ENCODE data around the gene ITM2B.
"Not testable (repeated sequence)": the region's sequence is repeated elsewhere in the genome, so short reads cannot be mapped to it uniquely, and the experiment has no call there.

ITM2B gene

DNA sequence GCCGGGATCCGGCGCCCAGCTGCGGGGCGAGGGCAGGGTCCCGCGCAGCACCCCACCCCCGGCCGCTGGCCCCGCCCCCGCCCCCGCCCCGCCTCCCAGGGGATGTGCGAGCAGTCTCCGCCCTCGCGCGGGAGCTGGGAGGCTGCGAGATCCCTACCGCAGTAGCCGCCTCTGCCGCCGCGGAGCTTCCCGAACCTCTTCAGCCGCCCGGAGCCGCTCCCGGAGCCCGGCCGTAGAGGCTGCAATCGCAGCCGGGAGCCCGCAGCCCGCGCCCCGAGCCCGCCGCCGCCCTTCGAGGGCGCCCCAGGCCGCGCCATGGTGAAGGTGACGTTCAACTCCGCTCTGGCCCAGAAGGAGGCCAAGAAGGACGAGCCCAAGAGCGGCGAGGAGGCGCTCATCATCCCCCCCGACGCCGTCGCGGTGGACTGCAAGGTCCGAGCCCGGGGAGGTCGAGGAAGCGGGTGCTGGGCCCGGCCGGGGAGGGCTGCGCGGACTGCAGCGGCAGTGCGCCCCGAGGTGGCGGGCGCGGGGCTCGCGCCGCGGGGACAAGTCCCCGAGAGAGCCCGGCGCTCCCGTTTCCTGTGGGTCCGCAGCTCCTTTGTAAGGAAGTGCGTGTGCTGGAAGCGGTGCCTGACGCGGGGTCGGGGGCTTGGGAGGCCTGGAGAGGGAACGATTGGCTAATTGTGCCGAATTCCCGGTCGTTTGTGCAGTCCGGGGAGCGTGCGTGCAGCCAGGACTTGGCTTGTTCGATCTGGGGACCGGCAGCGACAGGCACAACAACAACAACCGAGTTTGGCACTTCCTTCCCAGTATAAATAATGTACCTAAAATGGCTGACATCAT, at the start of gene ITM2B:
ITM2B (plus strand) TSS at position 161 of the 843 bp plus-strand sequence; CDS start at position 316, 155 bp downstream.
- FAIRE-seq: no peak
- DNase-seq (ENCODE audit: low spot score): peak; percentile 55

DNA sequence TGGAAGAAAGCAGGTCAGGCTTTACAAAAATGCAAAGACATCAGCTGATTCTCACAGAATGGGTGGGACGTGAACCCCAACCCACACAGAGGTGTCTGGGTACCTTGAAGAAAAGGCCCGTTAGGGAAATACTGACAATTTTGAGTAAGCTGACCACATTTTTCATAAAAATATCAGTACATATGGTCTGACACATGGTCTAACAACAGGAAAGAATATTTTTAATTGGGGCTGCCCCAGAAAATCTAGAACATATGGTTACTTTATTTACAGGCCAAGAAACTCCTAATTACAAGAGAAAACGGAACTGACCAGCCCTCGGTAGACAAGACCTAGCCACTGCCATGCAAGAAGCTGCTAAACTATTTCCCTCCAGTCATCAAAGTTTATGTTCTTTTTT, 48.7 kb upstream of the ITM2B start:
- FAIRE-seq (no peak), DNase-seq (ENCODE audit: low spot score) (no peak)

DNA sequence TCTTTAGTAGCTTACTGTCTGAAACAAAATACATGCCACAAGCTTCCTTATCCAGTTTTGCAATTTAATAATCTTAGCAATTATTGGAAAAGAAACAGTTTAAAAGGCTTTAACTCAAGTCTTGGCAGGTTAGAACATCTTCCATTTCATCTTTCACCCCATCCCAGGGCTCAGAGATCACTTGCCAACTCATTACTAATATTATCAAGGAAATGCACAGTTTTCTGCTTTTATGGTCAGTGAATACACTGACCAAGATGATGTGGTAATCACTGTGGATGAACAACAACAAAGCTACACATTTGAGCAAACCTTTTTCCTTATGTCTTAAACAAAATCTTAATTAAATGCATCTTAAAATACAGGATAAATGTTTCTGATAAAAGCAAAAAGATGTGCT, 48.0 kb upstream of the ITM2B start:
- no peak for FAIRE-seq
- no peak for DNase-seq (ENCODE audit: low spot score)

DNA sequence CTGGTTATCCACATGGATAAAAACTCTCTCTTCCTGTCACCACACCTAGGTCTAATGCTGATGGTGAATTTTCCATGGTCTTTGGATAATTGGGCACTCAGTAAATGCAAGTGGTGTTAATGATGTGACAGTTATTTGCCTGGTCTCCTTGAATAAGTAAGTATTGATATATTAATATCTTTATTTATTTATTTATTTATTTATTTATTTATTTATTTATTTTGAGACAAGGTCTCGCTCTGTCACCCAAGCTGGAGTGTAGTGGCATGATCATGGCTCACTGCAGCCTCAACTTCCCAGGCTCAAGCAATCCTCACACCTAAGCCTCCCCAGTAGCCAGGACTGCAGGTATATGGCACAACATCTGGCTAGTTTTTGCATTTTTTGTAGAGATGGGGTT, 46.3 kb upstream of the ITM2B start:
- DNase-seq (ENCODE audit: low spot score) (no peak), FAIRE-seq (no peak)

DNA sequence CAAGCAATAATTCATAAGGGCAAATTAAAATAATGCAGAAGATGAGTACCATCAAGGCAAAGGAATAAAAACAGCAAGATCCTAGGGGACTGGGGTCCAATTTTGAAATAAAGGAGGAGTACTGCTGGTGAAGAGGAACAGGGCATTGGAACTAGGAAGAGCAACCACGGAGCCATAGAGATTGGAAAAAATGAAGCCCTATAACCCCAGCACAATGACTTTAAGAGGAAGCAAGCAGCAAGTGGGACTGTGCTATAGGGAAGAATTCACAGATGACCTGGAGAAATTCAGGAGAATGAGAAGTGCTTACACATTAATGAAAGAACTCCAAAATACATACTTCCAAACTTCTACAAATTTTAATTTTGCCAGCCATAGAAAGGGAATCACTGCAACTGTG, 44.9 kb upstream of the ITM2B start:
- FAIRE-seq (no peak), DNase-seq (ENCODE audit: low spot score) (no peak)

DNA sequence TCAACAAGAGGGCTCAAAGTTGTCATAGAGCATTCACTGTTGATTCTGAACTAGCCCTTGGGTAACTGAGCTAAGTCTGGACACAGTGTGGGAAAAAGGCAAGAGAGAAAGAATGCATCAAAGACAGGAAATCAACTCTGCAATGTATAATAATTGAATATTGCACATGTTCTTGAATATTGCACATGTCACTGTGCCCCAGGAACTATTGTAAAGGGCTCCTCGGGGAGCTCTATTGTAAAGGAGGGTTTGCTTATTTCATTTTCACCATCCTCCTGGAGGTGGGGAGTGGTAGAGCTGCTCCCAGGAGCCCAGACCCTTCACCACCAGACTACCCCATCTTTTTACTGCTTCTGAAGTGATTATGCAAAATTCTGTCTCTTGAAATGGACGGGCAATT, 44.4 kb upstream of the ITM2B start:
- FAIRE-seq (no peak), DNase-seq (ENCODE audit: low spot score) (no peak)

DNA sequence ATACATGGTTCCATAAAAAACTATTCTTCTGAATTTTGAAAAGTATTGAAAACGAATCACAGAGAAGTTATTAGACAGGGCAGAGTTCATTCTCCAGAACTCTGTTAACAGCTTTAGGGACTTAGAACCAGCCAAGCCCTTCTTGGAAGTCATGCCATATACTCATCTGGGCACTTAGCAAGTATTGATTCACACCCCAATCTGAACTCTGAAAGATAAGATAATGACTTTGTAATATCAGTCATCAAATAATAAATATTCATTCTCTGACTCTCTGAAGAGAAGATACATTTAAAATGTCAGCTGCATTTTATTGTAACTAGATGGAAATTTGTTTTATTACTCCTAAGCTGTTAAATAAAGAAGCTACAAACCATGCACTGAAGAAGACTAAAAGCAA, 43.8 kb upstream of the ITM2B start:
- FAIRE-seq (no peak), DNase-seq (ENCODE audit: low spot score) (no peak)

DNA sequence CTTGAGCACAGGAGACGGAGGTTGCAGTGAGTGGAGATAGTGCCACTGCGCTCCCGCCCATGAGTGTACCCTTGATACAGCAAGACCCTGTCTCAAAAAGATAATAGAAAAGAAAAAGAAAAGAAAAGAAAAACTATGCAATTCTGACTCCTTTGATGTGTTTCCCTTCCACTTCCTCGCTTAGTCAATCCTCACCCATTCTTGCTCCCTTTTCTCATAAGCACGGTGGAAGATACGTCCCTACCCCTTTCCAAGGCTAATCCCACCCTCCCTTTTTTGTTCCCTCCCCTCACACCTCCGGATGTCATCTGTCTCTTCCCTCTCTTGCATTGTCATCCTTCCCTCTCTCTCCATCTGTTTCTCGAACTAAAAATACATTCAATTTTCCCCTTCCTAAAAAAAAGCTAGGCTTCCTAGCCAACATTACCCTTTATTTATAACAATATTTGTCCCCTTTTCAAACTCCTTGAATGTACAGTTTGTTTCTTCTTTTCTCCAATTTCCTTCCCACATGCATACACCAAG, 40.5 kb upstream of the ITM2B start:
- DNase-seq (ENCODE audit: low spot score) (no peak), FAIRE-seq (no peak)

DNA sequence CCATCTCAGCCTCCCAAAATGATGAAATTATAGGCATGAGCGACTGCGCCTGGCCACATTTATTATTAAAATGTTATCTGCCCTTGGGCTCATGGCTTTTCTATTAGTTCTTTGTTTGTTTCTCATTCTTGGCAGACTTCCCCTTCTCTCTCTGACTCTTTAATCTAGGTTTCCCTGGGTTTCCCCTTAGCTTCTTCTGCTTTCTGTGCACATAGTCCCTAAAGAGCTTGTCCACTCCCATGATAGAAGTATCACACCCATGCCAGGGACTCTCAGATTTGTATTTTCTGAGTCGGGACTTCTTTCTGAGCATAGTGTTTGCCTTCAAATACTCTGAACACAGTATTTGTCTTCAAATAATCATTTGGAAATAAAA, 38.6 kb upstream of the ITM2B start:
- FAIRE-seq: no peak
- DNase-seq (ENCODE audit: low spot score): no peak

DNA sequence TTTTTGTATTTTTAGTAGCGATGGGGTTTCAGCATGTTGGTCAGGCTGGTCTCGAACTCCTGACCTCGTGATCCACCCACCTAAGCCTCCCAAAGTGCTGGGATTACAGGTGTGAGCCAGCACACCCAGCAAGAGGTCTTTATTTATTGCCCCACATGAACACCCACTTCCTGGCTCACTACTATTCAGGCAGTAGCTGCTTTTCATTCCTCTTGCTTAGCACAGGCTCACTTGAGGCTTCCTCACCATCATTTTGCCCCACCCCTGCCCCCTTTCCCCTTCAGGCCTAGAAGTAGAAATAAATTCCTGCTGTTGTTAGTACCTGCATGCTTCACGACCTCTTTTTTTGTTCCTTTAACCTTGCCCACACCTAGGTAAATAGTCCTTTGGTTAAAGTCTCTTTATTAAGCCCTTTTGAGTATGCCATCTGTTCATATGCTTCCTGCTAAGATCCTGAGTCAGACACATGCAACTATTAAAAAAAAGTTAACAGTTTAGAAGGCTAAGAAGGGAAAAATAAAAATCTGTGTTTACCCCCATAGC, 33.5 kb upstream of the ITM2B start:
- DNase-seq (ENCODE audit: low spot score) (no peak), FAIRE-seq (no peak)

DNA sequence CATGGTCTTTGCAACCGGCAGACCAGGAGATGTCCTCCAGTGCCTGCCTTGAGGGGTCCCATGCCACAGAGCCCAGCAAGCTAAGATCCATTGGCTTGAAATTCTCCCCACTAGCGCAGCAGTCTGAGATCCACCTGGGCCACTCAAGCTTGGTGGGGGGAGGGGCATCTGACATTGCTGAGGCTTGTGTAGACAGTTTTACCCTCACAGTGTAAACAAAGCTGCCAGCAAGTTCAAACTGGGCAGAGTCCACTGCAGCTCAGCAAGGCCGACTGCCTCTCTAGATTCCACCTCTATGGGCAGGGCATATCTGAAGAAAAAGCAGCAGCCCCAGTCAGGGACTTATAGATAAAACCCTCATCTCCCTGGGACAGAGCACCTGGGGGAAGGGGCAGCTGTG, 32.0 kb upstream of the ITM2B start:
- no peak for FAIRE-seq
- no peak for DNase-seq (ENCODE audit: low spot score)

DNA sequence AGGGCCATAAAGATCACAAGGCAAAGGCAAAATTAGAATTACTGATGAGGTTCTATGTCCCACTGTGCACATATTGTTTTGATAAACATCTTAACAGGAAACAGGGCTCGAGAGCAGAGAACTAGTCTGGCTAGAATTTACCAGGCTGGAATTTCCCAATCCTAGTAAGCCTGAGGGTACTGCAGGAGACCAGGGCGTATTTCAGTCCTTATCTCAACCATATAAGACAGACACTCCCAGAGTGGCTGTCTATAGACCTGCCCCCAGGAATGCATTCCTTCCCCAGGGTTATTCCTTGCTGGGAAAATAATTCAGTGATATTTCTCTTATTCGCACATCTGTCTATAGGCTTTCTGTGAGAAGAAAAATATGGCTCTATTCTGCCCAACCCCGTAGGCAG, 25.8 kb upstream of the ITM2B start:
- not testable (repeated sequence) for FAIRE-seq; DNase-seq (ENCODE audit: low spot score)

DNA sequence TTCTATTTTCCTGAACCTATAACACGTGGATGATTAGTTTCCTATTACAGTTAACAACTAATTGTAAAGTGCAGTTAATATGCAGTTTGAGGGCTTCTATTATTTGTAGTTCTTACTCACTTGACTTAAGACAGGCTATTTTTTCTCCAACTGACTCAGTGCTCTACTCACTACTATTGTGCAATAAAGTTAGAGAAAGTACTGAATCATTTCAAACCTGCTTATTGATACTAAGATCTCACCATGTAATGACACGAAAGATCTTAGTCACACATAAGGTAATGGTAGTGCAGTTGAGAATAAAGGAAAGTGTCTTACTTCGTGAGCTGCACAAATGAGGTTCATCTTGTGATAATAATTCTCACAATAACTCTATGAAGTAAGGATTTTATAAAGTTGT, 22.8 kb upstream of the ITM2B start:
- FAIRE-seq (peak; percentile 85), DNase-seq (ENCODE audit: low spot score) (peak; percentile 73)

DNA sequence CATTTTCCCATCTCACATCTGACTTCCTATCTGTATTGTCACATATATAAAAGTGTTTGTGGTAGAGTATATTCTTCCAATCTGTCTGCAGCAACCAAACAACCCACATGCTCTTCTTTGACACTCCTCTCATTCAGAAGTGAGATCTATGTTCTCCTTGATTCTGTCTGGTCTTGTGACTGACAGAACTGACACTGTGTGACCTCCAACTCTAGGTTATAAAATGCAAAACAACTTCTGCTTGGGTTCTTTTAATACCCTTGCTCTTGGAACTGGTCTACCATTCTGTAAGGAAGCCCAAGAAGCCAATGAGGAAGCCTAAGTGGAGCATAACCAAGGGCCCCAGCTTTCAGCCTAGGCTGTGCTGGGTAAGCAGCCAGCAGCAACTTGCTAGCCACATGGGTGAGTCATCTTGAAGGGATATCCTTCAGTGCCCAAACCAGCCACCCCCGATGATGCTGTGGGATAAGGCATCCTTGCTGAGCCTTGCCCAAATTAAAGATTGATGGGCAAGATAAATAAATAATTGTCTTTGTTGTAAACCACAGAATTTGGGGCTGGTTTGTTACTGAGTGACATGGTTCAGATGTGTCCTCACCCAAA, 18.4 kb upstream of the ITM2B start:
- FAIRE-seq (peak; percentile 90), DNase-seq (ENCODE audit: low spot score) (peak; percentile 74)

DNA sequence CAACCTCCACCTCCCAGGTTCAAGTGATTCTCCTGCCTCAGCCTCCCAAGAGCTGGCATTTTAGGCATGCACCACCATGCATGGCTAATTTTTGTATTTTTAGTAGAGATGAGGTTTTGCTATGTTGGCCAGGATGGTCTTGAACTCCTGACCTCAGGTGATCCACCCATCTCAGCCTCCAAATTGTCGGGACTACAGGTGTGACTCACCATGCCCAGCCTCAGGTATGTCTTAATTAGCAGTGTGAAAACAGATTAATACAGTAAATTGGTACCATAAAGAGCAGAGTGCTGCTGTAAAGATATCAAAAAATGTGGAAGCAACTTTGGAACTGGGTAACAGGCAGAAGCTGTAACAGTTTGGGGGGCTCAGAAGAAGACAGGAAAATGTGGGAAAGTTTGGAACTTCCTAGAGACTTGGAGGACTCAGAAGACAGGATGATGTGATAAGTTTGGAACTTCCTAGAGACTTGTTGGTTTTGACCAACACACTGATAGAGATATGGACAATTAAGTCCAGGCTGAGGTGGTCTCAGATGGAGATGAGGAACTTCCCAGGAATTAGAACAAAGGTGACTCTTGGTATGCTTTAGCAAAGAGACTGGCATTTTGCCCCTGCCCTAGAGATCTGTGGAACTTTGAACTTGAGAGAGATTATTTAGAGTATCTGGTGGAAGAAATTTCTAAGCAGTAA, 17.3 kb upstream of the ITM2B start:
- DNase-seq (ENCODE audit: low spot score) (peak; percentile 80), FAIRE-seq (peak; percentile 78)

DNA sequence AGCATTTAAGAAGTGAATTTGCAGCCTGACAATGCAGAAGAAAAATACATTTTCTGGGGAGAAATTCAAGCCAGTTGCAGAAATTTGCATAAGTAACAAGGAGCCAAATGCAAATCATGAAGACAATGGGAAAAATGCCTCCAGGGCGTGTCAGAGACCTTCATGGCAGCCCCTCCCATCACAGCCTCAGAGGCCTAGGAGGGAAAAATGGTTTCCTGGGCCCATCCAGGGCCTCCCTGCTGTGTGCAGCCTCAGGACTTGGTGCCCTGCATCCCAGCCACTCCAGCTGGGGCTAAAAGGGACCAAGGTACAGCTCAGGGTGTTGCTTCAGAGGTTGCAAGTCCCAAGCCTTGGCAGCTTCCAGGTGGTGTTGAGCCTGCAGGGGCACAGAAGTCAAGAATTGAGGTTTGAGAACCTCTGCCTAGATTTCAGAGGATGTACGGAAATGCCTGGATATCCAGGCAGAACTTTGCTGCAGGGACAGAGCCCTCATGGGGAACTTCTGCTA, 16.7 kb upstream of the ITM2B start:
- DNase-seq (ENCODE audit: low spot score): no peak
- FAIRE-seq: no peak

DNA sequence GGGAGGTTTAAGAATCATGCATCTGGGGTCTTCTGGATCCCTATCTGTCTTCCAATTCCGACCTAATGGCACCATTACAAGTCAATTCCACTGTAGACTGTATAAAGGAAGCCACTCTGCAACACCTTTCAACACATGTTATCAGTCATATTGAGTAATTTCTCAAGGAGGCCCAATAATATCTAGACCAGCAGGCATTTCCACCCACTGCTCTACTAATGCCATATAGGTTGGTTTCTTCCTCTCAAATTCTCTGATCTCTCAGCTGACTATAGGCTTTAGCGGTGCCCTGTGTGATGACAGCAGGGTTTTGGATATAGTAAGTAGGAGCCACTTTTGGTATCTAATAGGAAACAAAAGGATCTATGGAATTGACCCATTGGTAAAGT, 12.4 kb upstream of the ITM2B start:
- DNase-seq (ENCODE audit: low spot score): no peak
- FAIRE-seq: no peak

DNA sequence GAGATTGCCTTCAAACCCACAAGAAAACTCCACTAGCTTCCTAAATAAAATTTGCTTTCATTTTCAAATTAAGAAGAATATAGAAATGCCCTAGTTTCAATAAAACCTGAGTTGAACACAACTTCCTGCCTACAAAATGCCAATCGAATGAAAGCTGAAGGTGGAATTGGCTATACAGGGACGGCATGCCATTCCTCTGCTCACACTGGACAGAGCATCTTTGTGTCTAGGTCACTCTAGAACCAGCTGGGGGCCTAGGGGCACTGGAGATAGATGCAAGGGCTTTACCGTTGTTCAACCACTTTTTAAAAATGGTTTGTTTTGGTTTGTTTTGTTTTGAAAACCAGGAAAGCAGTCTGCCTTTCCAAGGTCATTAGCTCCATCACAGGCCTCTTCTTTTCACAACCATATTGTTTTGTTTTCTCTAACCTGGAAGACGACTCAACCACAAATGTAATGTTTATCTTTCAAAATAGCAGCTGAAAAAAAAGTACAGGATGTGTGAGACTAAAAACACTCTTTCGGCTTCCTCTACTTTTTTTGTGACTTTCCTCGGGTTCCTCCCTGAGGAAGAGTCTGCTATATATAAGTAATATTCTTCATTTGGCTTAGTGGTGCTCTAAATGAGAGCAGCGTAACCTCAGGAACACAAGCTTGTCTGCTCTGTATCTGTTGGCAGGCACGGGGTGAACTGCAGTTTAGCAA, 11.9 kb upstream of the ITM2B start:
- DNase-seq (ENCODE audit: low spot score) (no peak), FAIRE-seq (no peak)

DNA sequence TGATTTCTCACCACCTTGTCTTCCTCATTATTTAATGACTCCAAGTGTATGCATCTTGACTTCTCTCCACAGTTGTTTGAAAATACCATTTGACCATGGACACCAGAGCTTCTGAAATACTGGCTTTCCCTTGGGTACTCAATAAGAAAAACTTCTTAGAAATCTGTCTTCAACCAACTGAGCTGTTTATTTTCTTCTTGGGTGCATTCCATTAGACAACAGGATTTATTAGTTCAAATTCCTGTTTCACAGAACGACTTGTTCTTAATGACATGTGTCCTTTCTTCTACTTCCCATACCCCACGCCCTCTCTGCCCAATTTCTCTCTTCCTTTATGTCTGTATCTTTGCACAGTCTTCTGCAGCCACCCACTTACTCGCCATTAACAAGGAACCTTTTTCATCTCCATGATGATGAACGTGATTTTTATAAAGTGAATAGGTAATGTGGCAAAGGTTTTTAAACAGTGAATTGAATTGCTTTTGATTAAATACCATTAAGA, 11.3 kb upstream of the ITM2B start:
- DNase-seq (ENCODE audit: low spot score) (no peak), FAIRE-seq (no peak)

DNA sequence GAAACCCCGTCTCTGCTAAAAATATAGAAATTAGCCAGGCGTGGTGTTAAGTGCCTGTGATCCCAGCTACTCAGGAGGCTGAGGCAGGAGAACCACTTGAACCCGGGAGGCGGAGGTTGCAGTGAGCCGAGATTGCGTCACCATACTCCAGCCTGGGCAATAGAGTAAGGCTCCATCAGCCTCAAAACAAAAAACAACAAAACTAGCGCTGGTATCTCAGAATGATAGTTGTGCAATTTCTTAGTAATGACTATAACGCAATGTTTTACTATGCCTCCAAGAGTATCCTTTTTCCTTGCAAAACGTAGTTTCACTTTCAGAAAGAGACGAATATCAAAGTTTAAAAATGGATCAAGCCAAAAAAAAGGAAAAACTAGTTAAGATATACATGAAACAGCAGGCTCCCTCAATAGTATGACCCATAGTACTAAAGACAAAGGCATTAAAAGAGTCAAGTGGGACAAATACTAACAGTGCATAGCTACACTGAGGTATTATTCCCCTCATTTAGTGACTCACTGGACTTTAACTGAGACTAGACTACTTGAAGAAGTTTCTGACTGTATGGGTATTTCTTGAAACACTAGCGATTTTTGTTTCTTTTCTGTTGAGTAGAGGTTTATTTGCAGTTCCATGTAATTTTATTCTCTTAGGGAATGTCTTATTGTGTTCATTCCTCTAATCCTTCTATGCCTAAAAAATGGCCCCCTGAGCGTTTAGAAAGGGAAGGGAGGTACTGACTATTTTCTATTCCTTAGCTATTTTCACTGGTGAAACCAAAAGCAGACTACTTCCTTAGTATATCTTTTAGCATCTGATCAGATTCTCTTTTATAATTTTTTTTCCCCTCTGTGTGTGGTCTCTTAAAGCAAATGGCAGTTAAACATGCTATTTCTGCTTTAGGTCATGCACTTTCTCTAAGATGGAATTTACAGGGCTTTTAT, 10.4 kb upstream of the ITM2B start:
- DNase-seq (ENCODE audit: low spot score) (peak; percentile 14), FAIRE-seq (peak; percentile 20)
